ENCODE measurements around the gene XIAP.
"Not testable (repeated sequence)": the region's sequence is repeated elsewhere in the genome, so short reads cannot be mapped to it uniquely, and the experiment has no call there.

The XIAP gene

DNA sequence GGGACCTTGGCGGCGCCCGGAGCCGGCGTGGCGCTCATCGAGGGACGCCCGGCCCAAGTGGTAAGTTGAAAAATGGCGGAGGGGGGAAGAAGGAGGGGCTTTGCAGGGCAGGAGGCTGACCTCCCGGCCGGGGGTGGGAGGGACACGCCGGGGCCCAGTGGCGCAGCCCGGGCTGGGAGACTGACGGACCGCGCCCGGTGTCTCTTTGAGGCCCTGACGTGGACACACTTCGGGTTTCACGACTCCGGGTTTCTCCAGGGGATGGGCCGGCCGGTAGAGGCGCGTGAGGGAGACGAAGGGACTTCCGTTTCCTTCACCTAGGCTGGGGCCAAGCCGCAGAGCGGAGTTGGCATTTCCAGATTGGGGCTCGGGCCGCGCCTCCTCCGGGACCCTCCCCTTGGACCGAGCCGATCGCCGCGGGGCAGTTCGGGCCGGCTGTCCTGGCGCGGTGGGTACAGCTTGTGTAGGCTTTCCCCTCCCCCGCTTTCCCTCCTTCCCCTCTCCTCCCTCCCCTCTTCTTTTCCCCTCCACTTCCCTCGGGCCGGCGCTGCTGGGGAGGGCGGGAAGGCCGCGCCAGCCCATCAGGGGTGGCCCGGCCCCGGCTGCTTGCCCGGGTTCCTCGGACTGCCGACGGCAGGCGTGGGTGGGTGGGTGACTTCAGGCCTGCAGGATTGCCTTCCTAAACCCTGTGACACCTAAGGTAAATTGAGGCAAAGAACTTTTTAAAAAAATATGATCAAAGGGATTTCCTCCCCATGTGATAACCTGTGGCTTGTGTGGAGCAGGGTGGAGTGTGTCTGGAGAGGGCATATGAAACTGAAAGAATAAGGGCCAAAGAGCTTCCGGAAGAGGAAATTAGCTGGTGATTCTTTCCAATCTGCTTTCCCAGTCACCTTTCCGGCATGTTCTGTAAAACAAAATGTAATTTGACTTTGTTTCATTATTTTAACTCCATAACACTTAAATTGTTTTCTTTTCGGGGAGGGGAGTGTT, at the start of gene XIAP:
XIAP (plus strand) TSS at position 208 of the 993 bp plus-strand sequence. CDS start 25,610 bp downstream, outside the sequence.
- DNase-seq: peak; percentile 49

- DNase-seq: no peak
These were observed 45.5 kb upstream of the XIAP start for GRCh38 chrX:123814343-123814742.

DNA sequence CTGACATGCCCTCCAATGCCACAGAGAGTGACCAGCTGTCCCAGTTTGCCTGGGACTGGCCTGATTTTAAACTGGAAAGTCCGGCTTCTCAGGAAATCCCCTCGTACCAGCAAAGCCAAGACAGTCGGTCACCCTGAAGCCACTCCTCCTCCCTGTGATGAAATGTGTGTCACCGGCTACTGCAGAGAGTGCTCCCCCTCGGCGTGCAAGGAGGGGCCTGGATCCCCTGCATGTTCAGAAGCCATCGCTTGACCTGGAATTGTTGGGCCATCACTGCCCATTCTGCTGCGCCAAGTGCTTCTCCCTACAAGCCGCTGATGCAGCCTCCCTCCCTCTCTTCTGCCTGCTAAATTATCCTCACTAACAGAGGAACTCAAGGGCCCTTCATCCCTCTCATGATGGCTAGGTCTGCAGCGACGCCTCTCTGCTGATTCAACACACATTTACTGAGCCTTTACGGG, 44.9 kb upstream of the XIAP start:
- DNase-seq: not testable (repeated sequence)

DNA sequence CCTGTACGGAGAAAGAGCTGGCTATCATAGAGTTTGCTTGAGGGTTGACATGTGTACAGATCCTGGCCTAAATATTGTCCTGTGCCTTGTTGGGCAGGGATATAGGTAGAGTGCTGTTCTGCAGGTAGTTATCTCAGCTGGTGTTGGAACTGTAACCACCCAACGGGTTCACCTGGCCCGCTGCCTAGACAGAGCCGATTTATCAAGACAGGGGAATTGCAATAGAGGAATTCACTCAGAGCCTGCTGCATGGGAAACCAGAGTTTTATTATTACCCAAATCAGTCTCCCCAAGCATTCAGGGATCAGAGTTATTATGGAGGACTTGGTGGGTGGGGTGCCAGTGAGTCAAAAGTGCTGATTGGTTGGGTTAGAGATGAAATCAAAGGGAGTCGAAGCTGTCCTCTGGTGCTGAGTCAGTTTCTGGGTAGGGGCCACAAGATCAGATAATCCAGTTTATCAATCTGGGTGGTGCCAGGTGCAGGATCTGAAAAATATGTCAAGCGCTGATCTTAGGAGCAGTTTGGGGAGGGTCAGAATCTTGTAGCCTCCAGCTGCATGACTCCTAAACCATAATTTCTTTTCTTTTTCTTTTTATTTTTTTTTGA, 42.5 kb upstream of the XIAP start:
- no peak for DNase-seq

- no peak for DNase-seq
These were observed 41.6 kb upstream of the XIAP start for GRCh38 chrX:123818243-123818642.

DNA sequence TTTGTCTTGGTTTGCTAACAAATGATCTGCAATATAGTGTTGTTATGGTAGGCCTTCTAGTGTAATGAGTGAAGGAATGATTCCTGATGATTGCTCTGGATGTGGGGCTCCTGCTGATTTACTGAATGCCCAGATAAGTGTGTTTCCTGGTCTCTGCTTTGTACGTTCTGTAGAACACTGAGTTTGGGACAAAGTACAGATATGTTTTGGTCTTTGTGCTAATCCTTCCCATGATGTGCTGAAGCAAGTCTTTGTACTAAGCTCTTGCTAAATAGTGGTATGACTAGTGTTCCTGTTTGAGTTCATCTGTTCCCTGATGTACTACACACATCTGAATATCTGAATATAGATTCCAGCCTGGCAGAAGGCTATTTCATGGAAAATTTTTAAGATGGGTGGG, 36.9 kb upstream of the XIAP start:
- DNase-seq: no peak

GRCh38 chrX:123830309-123830708, 29.5 kb upstream of the XIAP start:
- DNase-seq: no peak

GRCh38 chrX:123833387-123833786, 26.5 kb upstream of the XIAP start:
- peak; percentile 52 for DNase-seq

DNA sequence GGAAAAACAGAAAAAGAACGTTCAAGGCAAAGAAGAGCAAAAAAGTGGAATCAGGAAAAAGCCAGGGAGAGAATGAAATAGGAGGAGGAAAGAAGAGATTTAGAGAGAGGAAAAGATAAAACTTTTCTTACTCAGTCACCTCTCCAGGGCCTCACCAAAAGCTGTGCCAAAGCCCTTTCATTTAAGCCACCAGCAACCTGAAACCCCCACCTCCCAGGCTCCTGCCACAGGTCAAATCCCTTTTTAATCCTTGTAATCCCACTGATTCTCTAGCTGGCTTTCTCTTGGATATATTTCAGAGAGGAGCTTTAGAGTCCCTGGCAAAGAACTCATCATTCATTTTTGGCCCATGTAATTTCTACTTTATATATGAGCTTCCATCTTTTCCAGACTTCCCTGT, 25.7 kb upstream of the XIAP start:
- no peak for DNase-seq

- DNase-seq: peak; percentile 20
These were observed 24.0 kb upstream of the XIAP start for GRCh38 chrX:123835661-123836371.

DNA sequence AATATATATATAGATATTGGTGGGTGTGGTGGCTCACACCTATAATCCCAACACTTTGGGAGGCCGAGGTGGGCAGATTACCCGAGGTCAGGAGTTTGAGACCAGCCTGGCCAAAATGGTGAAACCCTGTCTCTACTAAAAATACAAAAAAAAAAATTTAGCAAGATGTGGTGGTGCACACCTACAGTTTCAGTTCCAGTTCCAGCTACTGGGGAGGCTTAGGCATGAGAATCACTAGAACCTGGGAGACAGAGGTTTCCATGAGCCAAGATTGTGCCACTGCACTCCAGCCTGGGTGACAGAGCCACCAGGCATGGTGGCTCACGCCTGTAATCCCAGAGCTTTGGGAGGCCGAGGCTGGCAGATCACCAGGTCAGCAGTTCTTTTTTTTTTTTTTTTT, 14.7 kb upstream of the XIAP start:
- DNase-seq: not testable (repeated sequence)

- DNase-seq: no peak
These were observed 13.2 kb upstream of the XIAP start for GRCh38 chrX:123846577-123847038.

DNA sequence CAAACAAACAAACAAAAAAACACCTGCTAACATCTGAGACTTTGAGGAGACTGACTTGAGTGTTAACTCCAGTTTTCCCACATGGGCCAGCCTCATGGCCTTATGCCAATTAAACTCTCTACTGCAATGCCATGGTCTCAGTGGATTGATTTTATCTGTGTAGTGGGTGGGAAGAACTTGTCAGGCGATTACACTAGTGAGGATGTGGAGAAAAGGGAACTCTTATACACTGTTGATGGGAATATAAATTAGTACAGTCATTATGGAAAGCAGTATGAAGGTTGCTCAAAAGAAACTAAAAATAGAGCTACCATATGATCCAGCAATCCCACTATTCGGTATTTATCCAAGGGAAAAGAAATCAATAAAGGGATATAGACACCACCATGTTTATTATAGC, 12.8 kb upstream of the XIAP start:
- DNase-seq: no peak

GRCh38 chrX:123849096-123849495, 10.8 kb upstream of the XIAP start:
- no peak for DNase-seq

- DNase-seq: not testable (repeated sequence)
These were observed 9.9 kb upstream of the XIAP start for GRCh38 chrX:123849906-123850305.

DNA sequence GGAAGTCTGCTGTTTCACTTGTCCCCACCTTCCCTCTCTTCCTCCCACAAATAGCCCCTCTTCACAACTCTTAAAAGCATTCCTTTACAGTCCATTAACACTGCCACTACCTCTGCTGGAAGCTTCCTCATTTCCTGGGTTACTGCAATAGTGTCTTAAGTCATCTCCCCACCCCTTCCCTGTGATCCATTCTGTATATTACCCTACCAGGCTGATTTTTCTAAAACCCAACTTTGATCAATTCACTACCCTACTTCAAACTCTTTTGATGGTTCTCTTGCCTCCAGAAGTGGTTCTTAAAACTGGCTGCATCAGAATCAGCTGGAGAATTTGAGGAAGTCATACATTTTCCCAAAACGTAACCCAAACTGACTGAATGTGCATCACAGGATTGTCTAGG, 8.8 kb upstream of the XIAP start:
- no peak for DNase-seq

GRCh38 chrX:123854329-123854728, 5.5 kb upstream of the XIAP start:
- DNase-seq: no peak

GRCh38 chrX:123859409-123859845, 426 bp upstream of the XIAP start:
- DNase-seq: peak; percentile 57

- no peak for DNase-seq
These were observed 1.1 kb downstream of the XIAP start for GRCh38 chrX:123860983-123861382.

GRCh38 chrX:123869488-123869887, 9.6 kb downstream of the XIAP start:
- DNase-seq: no peak

GRCh38 chrX:123871309-123871708, 11.5 kb downstream of the XIAP start:
- DNase-seq: no peak

GRCh38 chrX:123873956-123874355, 14.1 kb downstream of the XIAP start:
- DNase-seq: no peak

- no peak for DNase-seq
These were observed 16.3 kb downstream of the XIAP start for GRCh38 chrX:123876177-123876576.
